Stimulated activated CD8-positive, alpha-beta memory T cell treated with anti-CD3 and anti-CD28 coated beads, Interleukin-2, amount 100 ng/mL, for 1 hour (primary cell): ENCODE data around the gene PRKN.
"Not testable (repeated sequence)": the region's sequence is repeated elsewhere in the genome, so short reads cannot be mapped to it uniquely, and the experiment has no call there.

Experiments
- DNase-seq, 2 donors: peaks; one replicate each; pipeline ENCODE4 v3.0.0-alpha.2; 2020; ENCODE audit warnings: low read depth in 2 of 2

PRKN gene

DNA sequence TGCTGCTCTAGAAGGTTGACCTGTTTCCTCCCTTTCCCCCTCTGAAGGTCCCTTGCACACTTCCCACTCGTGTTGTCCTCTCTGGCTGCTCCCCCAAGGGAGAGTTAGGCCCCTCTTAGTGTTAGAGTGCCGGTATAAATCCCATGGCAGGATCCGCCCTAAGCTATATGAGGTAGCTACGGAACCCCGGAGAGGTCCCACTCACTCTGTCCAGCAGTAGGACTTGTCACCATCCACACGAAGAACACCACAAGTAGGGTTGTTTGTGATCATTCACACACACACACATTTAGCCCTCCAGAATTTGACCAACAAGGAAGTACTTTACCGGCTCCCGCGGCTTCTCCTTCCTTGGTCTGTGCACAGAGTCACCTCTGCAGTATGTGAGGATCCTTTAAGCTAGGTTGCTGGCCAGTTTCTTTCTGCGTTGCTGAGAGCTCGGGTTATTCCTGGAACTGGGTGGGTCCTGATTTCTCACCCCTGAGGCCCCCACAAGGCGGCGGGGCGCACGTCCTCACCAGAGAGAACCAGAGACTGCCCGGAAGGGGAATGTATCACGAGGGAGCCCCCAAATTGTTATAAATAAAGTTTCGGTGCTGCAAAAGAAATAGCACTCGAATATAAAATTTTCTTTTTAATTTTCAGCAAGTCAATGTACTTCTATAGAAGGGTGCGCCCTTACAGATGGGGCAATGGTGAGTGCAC lies 1412.9 kb downstream of the PRKN start:
- not testable (repeated sequence) for DNase-seq

DNA sequence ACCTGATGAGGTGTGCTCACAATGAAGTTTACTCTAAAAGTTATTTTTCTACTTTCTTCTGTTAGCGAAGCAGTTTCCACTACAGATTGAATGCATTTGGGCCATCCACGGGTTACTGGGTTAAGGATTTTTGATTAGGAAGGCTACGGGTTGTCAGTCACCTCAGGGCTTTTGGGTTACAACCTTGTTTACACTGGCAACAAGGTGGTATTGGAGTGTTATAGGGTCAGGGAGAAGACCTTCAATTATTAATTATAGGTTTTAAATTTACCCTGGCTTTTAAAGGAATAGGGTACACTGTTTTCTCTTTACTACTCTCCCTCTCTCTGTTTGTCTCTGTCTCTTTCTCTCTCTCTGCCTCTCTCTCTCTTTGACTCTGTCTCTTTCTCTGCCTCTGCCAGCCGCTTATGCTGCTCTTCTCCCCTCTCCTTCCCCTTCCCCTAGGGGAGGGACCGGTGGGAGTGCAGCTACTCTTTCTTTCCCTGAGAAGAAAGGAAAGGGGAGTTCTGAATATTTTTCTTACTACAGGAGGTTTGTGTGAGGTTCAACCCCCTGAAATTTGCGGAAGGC lies 1413.5 kb downstream of the PRKN start:
- no peak for DNase-seq

DNA sequence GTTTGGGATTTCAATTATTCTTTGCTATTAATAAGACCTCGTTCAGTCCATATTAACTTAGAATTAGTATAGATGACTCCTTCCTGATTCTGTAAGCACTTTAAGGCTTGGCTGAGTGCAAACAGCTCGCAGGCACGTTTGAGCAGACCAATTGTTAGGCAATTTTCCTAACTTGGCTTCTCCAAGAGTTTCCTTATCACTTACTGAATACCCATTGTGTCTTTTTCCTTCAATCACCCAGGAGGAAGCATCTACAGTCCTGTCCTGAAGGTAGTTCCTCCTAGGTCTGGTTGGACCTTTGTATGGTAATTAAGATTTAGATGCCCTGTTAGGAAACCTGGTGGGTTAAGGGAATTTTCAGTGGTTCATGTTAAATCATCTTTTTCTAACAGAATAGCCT lies 1414.1 kb downstream of the PRKN start:
- DNase-seq, result not testable (repeated sequence)

DNA sequence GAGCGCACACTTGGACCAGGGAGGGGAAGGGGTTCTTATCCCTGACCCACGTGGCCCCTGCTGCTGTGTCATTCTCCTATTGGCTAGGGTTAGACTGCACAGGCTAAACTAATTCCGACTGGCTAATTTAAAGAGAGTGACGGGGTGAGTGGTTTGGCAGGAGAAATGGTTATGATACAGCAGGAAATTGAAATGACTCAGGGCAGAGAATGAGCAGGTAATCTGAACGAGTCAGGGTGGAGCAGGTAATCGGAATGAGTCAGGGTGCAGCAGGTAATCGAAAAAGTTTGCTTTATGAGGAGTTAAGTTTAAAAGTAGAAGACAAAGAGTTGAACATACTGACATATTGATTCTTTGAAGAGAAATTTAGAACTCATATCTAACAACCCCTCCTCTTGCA lies 1417.8 kb downstream of the PRKN start:
- DNase-seq, result not testable (repeated sequence)

DNA sequence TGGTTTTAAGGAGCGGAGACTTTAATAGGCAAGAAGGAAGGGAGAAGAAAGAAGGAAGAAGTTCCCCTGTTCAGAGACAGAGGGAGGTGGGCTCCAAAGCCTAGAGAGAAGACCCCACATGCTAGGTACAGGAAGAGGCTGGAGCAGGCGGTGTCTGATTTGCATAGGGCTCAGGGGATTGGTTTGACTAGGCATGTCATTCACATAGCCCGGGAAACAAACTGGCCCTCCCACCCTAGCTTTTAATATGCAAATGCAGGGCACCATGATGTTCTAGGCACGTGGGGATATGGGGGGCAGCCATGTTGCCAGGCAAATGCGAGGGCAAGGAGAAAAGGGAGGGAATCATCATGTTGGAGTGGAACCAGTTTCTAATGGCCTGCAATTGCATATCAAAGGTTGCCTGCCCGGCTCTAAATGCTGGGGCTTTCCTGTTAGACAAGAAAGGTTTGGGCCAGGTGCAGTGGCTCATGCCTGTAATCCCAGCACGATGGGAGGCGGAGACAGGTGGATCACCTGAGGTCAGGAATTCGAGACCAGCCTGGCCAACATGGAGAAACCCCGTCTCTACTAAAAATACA lies 1419.4 kb downstream of the PRKN start:
- no peak for DNase-seq

DNA sequence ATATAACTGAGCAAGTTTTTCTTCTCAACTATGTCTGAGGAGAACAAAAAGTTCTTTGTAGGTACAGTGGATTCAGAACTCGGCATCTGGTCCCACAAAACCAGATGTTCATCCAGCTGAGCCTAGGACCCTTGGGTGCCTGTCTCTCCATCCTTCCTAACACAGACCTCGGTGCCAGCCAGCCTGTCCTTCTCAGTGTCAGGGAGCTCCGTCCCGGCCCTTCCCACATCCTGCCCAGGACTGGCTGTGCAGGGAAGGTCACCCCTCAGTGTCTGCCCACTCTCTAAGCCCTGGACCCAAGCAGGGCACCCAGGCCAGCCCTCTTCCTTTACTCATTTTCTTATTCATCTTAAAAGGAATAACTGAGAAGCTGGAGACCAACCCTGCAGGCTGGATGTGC lies 1421.7 kb downstream of the PRKN start:
- no peak for DNase-seq

DNA sequence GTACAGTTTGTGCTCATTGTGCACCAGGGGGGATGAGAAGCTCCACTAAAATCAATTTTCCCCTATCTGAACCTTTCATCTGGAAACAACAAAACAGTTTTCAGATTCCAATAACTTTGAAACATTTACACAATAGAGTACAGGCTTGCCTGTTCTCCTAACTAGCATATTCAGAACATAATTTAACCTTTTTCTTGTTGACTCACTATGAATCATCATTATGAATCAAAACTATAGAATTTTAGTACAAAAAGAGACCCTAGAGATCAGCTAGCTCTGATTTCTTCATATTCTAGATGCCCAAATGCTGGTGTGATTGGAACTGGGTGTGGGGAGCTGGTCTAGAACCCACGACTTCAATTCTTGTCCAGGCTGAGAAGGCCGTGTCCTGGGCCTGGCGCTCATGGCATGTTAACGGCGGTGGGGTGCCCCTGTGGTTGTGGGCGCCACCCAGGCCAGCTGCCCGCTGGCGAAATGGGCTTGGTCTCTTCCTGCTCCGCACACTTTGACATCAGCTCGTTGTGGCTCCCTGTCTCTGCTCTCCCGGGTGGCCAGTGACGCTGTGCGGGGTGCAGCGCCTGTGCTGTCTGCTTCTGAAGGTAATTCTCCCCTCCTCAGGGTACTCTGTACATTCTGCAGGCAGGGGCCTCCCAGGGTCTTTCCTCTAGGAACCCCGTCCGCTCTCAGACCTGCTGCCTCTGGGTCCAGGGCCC lies 1423.8 kb downstream of the PRKN start:
- no peak for DNase-seq

DNA sequence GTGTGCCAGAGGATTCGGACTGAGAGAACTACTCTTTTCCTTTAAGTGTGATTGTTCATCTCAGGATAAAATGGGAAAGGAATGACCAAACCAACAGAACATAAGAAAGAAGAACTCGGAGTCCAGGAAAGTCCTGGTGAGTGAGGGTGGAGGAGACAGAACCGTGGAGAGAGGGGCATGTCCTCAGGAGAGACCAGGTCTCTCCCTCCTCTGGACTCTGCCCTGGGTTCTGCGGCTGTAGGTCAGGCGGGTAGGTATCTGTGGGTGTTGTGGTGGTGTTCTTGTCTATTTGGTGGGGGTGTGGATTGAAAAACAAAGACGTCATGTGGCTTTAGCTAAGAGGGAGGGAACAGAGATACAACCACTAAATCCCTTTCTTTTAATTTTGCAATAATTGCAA lies 1424.6 kb downstream of the PRKN start:
- DNase-seq, result no peak

DNA sequence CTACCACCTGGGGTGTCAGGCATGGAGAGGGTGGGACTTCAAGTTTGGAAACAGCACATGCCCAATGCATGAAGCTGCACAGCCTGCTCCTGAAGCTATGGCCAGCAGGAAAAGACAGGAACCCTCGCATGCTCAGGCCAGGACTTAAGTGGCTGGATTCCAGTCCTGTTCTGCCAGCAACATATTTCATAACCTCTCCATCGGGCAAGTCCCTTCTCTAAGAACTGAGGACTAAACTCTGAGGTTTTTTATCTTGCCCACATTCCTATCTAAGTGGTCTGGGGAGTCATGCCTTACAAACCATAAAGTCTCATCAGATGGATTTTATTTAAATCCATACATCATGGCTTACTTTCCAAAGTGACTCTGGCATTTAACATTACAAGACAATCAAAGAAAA lies 1426.2 kb downstream of the PRKN start:
- DNase-seq, result no peak

DNA sequence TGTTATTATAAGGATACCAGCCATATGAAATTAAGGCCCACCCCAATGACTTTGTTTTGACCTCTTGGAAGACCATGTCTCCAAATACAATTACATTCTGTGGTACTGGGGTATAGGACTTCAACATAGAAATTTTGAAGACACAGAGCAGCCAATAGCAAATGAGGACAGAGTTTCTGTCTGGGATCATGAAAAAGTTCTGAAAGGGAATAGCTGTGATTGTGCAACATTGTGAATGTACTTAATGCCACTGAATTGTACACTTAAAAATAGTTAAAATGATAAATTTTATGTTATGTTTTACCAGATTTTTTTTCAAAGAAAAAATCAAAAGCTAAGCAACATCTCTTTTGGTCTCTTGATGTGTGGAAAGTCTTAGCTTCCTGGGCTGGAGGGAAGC lies 1426.7 kb downstream of the PRKN start:
- DNase-seq, result no peak

DNA sequence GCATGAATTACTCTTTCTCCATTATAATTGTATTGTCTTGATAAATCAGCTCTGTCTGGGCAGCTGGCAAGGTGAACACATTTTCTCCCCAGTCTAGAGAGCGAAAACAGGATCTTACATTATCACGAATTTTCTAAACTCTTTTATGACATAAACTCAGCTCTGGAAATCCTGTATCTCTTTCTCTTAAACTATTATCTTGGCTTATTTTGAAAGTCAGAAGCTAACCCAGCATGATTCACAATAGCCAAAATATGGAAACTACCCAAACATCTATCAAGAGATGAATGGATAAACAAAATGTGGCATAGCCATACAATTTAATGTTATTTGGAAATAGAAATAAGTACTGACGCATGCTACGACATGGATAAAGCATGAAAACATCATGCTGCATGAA lies 1427.8 kb downstream of the PRKN start:
- DNase-seq, result no peak
